ENCODE results near the gene ARHGEF12.

Gene ARHGEF12

DNA sequence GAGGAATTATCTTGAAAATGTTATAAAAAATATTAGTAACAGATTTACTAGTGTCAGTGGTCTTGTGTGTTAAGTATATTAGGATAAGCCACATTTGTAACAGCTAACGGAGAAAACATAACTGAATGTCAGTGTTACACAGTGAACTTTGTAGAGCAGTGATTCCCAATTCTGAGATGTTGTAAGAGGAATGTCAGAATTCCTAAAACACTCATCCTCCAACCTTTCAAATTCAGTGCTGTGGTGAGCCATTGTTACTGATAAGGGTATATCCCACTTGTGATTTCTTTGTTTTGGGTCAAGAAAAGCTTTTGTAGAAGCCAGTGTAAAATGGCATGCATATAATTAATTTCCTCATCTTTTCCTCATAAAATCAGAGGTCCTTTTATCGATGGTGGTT lies 61.9 kb downstream of the ARHGEF12 start:
- no peak for DNase-seq
- in situ Hi-C loops (cut with MboI; ENCODE audit: low pct_unique_long_range_greater_than_20kb, low sequenced_read_pairs): no loop called here

DNA sequence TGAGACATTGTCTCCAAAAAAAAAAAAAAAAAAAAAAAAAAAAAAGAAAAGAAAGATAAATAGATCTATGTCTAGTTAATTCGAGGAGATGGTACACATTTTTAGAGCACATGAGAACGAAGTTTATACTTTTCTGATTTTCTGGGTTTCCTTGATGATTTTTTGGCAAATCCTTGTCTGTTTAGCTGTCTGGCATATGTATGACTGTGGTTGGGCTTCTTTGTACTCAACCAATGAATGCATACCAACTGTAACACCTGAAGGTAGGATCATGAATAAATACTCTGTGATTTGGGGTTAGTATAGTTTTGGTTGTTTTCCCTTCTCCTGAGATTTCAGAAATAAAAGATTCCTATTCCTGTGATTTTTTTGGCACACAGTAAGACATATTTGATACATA lies 63.1 kb downstream of the ARHGEF12 start:
- no peak for DNase-seq
- in situ Hi-C loops (cut with MboI; ENCODE audit: low pct_unique_long_range_greater_than_20kb, low sequenced_read_pairs): no loop called here

DNA sequence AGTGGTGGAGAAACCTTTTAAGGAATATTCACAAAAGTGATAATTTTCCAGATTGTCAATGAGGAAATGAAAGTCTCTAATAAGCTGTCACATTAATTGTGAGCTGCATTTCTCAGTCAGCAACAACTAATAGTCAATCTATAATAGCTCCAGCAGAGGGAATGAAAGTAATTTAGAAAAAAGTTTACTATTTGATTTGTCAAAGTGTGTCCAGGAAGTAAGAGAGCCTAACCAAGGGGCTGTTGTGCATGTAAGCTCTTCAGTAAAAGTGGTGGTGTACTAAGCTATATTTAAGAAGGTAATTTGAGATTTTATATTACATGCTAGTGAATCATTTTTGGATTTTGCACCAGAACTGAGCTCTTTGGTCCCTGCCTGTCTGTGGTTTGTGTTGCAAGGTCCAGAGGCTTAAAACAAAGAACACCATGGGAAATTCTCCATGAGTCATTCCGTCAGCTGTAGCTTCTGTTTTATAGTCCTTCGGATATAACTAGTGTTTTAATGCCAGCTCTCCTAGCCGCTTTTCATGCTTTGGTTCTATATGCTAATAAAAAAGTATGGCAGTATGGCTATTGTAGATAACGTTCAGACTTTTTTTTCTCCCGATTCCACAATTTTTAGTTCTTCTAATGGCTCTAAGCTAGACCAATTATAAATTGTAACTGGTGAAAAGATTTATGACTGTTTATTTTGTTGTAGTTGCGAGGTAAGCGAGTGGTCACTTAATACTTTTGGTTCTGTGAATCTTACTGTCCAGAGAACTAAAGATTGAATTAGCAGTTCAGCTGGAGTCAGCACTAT lies 64.6 kb downstream of the ARHGEF12 start:
- in situ Hi-C loops (cut with MboI; ENCODE audit: low pct_unique_long_range_greater_than_20kb, low sequenced_read_pairs): no loop called here
- no peak for DNase-seq

DNA sequence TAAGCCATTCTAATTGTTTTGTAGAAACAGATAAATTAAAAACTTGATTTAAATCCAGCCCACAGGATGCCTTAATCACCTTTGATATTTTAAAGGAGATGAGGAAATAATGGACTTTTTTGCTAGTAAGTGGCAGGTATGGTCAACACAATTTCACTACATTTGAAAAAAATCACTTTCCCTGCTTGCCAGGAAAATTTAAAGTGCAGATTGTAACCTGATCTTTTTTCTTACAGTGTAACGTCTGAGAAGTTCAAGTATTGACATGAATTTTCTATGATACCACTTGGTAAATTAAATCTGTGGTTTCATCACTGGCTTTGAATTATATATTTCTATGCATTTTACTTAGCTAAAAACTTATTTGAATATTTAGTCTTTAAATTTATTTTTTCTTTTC lies 65.3 kb downstream of the ARHGEF12 start:
- in situ Hi-C loops (cut with MboI; ENCODE audit: low pct_unique_long_range_greater_than_20kb, low sequenced_read_pairs): no loop called here
- no peak for DNase-seq

DNA sequence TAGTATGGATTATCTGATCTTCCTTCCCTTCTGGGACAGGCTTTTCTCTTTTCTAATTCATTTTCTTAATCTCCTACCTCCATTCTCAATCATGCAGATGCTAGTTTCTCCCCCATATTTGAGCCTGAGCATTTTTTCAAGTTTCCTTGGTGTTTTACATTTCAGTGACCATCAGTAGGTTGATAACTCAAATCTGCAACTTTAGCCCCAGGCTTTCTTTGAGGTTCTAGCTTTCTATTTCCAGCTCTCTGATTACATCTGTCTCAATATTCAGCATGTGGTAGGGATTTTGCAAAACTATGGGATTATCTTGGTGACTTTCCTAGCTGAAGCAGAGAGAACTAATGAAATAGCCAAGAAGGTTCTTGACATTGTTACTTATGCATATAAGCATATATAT lies 67.8 kb downstream of the ARHGEF12 start:
- in situ Hi-C loops (cut with MboI; ENCODE audit: low pct_unique_long_range_greater_than_20kb, low sequenced_read_pairs): no loop called here
- DNase-seq: no peak

DNA sequence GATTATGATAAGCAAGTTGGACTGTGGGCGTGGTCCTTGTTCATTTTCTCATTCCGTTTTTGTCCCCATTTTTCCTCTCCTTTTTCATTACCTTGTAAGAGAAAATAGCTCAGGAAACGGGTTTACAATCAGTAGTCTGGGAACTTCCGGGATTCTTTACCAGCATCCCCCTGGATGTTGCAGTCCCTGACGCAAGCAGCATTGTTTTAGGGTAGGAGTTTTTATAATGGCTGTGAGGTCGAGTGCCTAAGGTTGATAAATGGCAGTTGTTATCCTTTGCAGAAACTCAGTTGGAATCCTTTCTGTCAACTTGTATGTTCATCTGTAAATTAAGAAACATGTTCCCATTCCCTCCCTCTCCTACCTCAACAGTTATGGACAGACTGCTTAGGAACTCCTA lies 68.3 kb downstream of the ARHGEF12 start:
- in situ Hi-C loops (cut with MboI; ENCODE audit: low pct_unique_long_range_greater_than_20kb, low sequenced_read_pairs): no loop called here
- DNase-seq: no peak

DNA sequence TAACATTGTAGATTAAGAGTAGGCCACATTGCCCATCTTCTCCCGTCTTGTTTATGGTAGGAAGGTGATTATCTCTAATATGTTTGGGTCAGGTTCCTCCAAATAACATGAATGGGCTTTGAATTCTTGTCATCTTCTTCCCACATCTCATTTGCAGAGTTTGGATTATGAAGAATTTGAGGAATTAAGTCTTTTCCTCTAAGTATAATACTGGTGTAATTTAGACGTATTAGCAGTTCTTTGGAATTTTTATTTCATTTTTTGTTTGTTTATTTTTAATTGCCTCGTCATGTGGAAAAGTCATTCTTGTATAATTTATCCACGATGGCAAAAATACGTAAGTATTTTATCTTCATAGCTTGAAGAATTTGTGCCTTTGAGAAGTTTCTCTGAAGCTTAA lies 73.4 kb downstream of the ARHGEF12 start:
- in situ Hi-C loops (cut with MboI; ENCODE audit: low pct_unique_long_range_greater_than_20kb, low sequenced_read_pairs): no loop called here
- no peak for DNase-seq

DNA sequence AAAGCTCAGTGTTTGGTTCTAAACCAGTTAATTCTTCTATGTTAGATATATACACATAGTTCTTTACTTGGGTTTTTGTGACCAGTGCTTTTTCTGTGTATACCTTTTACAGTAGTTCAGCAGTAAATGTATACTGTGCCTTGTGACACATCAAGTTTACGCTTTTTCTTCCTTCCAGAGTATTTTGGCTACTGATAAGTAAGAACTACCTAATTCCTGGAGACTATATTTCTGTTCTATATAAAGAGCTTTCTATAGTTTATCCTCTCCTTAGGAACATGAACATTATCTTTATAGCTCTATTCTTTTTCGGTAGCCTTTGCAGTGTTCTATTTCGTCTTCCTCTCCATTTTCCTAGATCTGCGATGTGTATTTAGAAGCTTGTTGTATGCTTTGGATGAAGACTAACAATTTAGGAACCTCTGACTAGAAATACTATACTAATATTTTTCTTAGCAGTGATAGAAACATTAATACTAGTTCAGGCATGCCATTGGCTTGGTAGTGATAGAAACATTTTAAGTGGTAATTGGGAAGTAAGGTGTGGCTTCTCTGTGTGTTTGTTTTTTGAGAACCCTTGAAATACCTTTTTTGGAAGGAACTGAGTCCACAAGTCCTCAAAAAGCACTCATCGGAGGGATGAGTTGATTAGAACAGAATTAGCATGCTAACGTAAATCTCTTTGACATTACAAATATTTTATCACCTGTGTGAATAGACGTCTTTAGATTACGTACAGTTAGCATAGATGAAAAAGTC lies 74.6 kb downstream of the ARHGEF12 start:
- in situ Hi-C loops (cut with MboI; ENCODE audit: low pct_unique_long_range_greater_than_20kb, low sequenced_read_pairs): no loop called here
- no peak for DNase-seq

DNA sequence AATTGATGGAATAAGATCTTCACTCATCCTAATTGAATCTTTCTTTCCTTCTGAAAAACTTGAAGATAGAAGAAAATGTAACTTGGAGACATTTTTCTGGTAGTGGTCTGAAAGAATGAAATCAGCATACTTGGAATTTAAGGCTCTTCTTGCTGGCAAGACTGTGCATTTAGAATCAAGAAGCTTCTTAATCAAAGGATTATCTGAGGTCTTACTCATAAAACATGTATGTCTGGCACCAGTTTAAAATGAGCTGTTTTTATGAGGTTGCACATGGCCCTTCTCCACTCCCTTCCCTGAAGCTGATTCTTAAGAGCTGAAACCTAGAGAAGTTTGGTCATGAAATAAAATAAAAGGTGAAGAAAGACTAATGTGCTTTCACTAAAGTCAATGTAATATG lies 77.3 kb downstream of the ARHGEF12 start:
- no peak for DNase-seq
- in situ Hi-C loops (cut with MboI; ENCODE audit: low pct_unique_long_range_greater_than_20kb, low sequenced_read_pairs): no loop called here

DNA sequence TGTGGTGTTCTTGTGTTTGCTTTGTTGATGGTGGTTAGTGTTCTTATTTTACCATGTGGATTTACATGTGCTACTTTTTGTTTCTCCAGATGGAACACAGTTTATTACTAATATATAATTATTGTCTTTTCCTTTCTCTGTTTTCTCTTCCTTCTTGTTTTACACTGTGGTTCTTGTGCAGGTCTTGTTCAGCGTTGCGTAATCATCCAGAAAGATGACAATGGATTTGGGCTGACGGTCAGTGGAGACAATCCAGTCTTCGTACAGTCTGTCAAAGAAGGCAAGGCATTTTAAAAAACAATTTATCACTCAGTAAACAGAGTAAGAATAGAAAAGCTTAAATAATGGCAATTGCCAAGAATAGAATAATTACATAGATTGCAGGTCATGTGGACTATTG lies 84.4 kb downstream of the ARHGEF12 start:
- DNase-seq: no peak
- in situ Hi-C loops (cut with MboI; ENCODE audit: low pct_unique_long_range_greater_than_20kb, low sequenced_read_pairs): no loop called here

DNA sequence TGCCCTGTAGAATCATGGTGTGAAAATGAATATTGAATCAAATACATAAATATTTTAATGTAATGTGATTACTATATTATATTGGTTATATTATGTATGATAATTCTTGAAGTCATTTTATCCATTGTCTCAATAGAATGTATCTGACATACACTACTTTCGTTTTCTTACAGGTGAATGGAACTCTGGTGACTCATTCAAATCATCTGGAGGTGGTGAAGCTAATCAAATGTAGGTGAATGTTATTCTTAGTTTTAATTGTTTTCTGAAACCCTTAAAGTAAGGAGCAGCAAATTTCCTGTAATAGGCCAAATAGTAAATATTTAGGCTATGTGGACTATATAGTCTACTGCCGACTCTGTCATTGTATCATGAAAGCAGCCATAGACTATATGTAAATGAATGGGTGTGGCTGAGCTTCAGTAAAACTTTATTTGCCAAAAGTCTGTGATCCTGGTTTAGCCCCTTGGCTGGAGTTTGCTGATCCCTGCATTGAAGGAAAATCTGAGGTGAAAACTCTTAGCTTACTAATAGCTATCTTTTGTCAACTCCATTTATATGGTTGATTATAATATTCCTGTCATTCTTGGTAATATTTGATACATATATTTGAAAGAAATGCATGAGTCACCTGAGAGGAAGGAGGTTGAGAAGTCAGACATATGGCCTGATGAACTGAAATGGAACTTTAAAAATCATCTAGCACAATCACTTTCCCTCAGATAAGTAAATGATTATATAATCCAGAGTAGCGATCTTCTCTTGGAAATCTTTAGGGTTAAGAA lies 88.2 kb downstream of the ARHGEF12 start:
- in situ Hi-C loops (cut with MboI; ENCODE audit: low pct_unique_long_range_greater_than_20kb, low sequenced_read_pairs): no loop called here
- no peak for DNase-seq

DNA sequence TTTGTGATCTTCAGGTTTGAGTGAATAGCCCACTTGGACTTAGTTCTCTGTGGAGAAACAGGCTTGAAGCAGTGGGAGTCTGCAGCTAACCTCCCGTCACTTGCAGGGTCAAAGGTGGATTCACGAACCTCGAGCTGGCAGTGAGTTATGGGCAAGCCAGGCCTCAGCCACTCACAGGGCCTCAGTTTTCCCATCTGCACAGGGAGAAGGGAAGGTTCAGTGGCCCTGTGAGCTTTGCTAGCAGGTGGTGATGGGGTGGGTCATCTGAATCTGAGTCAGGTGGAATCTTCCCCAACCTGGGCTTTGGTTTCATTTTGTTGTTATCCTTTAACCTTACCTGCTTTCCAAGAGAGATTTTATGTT lies 88.7 kb downstream of the ARHGEF12 start:
- DNase-seq: no peak

DNA sequence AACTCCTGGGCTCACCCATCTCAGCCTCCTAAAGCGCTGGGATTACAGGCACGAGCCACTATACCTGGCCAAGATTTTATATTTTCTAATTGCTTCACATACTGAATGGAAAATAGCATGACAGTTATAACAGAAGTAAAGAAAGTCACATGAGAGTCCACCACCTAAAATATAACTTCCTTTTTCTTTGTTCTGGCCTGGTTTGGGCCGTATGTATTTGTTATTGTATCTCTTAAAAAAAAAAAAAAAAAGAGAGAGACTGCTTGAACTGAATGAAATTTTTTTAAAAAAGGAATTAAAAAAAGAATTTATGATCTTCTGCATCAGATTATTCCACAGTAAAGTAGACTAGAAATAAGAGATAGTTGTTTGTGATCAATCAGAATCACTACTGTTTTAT lies 89.3 kb downstream of the ARHGEF12 start:
- DNase-seq: no peak
- in situ Hi-C loops (cut with MboI; ENCODE audit: low pct_unique_long_range_greater_than_20kb, low sequenced_read_pairs): no loop called here

More for the DNA sequence above, 88.7 kb downstream of the ARHGEF12 start:
- in situ Hi-C loops (cut with MboI; ENCODE audit: low pct_unique_long_range_greater_than_20kb, low sequenced_read_pairs): no loop called here

DNA sequence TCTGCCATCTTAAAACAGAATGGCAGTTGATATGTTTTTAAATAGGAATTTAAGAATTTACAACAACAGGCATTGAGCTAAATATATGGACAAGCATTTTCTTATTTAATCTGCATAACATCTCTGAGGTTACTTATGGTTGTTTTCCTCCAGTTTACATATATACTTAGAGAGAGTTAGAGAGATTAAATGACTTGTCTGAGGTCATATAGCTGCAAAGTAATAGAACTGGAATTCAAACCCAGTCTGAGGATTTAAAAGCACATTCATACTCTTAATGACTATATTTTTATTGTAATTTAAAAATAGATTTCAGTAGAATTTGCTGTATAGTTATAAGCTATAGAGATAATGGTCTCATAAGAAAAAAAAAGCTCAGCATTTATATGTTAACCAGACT lies 93.9 kb downstream of the ARHGEF12 start:
- DNase-seq: no peak
- in situ Hi-C loops (cut with MboI; ENCODE audit: low pct_unique_long_range_greater_than_20kb, low sequenced_read_pairs): no loop called here

DNA sequence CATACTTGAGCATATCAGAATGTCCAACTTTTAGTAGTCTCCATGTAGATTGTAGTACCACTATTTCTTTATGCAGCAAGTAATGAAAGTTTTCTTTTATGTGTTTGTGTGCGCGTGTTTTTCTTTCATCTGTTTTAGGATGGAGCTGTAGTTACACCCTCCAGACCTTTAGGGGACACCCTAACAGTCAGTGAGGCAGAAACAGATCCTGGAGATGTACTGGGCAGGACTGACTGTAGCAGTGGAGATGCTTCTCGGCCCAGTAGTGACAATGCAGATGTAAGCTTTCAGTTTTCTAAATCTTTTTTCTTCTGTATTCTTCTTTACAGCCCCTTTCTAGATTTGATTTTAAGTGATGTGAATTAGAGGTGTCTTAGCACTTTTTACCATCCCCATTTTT lies 95.4 kb downstream of the ARHGEF12 start:
- no peak for DNase-seq
- in situ Hi-C loops (cut with MboI; ENCODE audit: low pct_unique_long_range_greater_than_20kb, low sequenced_read_pairs): no loop called here

DNA sequence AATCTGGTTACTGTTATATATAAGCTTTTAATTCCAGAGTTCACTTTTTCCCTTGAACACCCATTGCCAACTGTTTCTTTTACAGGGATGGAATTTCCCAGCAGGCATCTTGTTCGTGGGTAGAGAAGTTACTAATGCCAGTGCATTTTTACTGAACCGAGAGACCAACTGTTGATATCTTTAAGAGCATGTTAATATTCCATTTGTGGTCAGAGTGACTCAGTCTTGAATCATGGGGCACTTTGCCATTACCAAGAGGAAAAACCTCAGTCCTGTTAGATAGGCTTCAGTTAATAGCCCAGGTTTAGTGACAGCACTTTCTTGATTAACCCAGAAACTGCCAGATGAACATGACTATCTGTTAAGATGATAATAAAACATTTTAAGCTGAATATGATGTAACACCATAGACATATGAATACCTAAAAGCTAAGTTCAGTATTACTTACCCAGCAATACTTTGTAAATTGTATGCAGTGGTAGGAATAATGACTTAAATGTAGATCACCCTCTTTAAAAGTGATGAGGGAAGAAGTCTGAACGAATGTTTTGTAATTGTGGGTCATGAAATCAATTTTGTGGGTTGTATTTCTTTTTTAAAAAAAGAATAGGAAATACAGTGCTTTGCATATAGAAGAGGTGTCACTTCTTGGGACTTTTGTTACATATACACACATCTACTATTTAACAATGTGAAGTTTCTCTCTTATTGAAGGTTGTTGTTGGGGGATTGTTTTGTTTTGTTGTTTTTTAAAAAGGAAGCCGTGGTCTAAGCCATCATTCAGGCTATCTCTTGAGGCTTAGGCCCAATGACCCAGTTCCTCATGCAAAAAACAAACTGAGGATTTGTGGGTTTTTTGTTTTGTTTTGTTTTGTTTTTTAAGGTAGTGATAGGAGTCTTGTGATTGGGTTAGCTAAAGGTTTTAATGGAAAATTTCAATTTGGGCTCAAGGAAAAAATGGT lies 96.1 kb downstream of the ARHGEF12 start:
- in situ Hi-C loops (cut with MboI; ENCODE audit: low pct_unique_long_range_greater_than_20kb, low sequenced_read_pairs): no loop called here
- peak; percentile 9 for DNase-seq

DNA sequence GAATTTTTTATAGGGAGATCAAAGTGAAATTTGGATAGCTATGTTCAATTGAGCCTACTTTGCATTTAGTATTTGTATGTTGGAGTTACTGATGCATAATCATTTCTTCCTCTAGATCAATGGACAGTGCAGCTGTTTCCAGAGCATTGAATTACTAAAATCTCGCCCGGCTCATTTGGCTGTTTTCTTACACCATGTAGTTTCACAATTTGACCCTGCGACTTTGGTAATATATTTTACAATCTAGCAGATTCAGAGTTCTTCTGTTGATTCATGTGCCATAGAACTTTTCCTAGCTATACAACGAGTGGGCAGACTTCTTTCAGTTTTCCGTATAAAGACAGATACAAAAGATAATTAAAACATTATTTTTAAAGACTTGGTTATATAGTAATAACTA lies 105.4 kb downstream of the ARHGEF12 start:
- in situ Hi-C loops (cut with MboI; ENCODE audit: low pct_unique_long_range_greater_than_20kb, low sequenced_read_pairs): no loop called here
- DNase-seq: no peak

DNA sequence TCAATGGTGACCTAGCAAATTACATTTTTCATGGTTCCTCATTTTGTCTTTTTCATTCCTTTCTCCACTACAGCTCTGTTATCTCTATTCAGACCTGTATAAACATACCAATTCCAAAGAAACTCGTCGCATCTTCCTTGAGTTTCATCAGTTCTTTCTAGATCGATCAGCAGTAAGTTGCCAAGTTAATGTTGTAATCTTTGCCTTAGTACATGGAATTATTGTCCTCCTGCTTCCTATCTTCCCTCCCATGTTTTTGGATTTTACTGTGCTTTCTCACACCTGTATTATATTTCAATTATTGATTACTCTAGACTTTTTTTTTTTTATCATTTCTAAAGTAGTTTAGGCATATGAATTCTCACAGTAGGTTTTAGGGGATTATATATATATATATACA lies 105.8 kb downstream of the ARHGEF12 start:
- in situ Hi-C loops (cut with MboI; ENCODE audit: low pct_unique_long_range_greater_than_20kb, low sequenced_read_pairs): no loop called here
- no peak for DNase-seq

DNA sequence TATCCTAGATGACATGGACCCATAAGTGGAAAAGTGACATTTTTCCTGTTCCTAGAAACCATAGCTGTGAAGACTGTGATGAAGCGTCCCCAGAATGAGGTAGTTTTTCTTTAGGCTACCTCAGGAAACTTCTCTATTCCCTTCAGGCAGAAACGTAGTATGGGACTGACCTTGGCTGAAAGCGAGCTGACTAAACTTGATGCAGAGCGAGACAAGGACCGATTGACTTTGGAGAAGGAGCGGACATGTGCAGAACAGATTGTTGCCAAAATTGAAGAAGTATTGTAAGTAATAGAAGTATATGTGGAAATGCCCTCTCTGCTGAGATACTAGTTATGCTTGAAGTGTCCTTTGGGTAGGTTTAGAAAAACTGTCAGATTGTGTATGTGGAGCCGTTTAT lies 110.6 kb downstream of the ARHGEF12 start:
- DNase-seq: no peak
- in situ Hi-C loops (cut with MboI; ENCODE audit: low pct_unique_long_range_greater_than_20kb, low sequenced_read_pairs): no loop called here

Data from KBM-7 (cell line).